CD4-positive, alpha-beta memory T cell (primary cell): ENCODE data around the gene RAB18. TPM values are rescaled to one million over a fixed set of nuclear protein-coding genes. Genes with fewer than 3 reads are reported as not detected.

ENCODE experiments used
- CTCF ChIA-PET: fragments of 350-600 bp; sonication (Branson Sonifier 250); formaldehyde crosslinking; loops from one replicate; lab custom pipeline; 2021; ENCODE audit warnings: inconsistent platforms; ENCODE audit not compliant: partially characterized antibody; lab: Charles Lee
- POLR2A ChIA-PET: fragments of 350-600 bp; sonication (Branson Sonifier 250); formaldehyde crosslinking; loops from one replicate; lab custom pipeline; 2021; ENCODE audit not compliant: partially characterized antibody; lab: Charles Lee
- DNase-seq, 5 donors: peaks; one replicate each; pipeline versions ENCODE4 v3.0.0 to v3.0.0-alpha.2; 2020 to 2022; ENCODE audit warnings: mixed read lengths in 1 of 5
- H3K27ac ChIP-seq: one replicate; pipeline ENCODE4 v1.7.0; 2013; ENCODE audit warnings: low read depth, low read length
- H3K27me3 ChIP-seq: 2 replicates; pipeline ENCODE4 v1.7.0; 2013; ENCODE audit warnings: mild to moderate bottlenecking, low read length, moderate library complexity; ENCODE audit not compliant: insufficient read depth
- H3K36me3 ChIP-seq: 2 replicates; pipeline ENCODE4 v1.7.0; 2013; ENCODE audit warnings: mild to moderate bottlenecking, low read length, moderate library complexity; ENCODE audit not compliant: insufficient read depth
- H3K4me1 ChIP-seq: 2 replicates; pipeline ENCODE4 v1.7.0; 2013; ENCODE audit warnings: mild to moderate bottlenecking, low read length, moderate library complexity; ENCODE audit not compliant: insufficient read depth
- H3K4me3 ChIP-seq, 2 donors: one replicate each; pipeline ENCODE4 v1.7.0; 2013; ENCODE audit warnings: low read length in 2 of 2, mild to moderate bottlenecking in 1 of 2
- H3K9me3 ChIP-seq, 2 donors: one replicate each; pipeline ENCODE4 v1.7.0; 2013; ENCODE audit warnings: low read length in 2 of 2, control low read depth in 1 of 2; ENCODE audit not compliant: control insufficient read depth in 1 of 2
- H3K27ac Mint-ChIP-seq, 7 donors: one replicate each; pipeline ENCODE4 v1.8.0; 2020 to 2021; ENCODE audit warnings: mixed read lengths in 7 of 7, mild to moderate bottlenecking in 6 of 7, inconsistent platforms in 3 of 7, moderate library complexity in 3 of 7
- H3K27me3 Mint-ChIP-seq, 2 donors: one replicate each; pipeline ENCODE4 v1.8.0; 2020 to 2021; ENCODE audit warnings: mixed read lengths in 2 of 2
- H3K36me3 Mint-ChIP-seq, 2 donors: one replicate each; pipeline ENCODE4 v1.8.0; 2020 to 2021; ENCODE audit warnings: mixed read lengths in 2 of 2, inconsistent platforms in 1 of 2, mild to moderate bottlenecking in 1 of 2
- H3K4me1 Mint-ChIP-seq, 4 donors: one replicate each; pipeline ENCODE4 v1.8.0; 2020 to 2021; ENCODE audit warnings: mixed read lengths in 4 of 4, mild to moderate bottlenecking in 1 of 4
- H3K4me3 Mint-ChIP-seq, 8 donors: one replicate each; pipeline ENCODE4 v1.8.0; 2020 to 2021; ENCODE audit warnings: mixed read lengths in 8 of 8, mild to moderate bottlenecking in 7 of 8, moderate library complexity in 6 of 8, inconsistent platforms in 3 of 8
- H3K9me3 Mint-ChIP-seq, 8 donors: one replicate each; pipeline ENCODE4 v1.8.0; 2020 to 2021; ENCODE audit warnings: mixed read lengths in 8 of 8, mild to moderate bottlenecking in 5 of 8, inconsistent platforms in 3 of 8, moderate library complexity in 1 of 8
- intact Hi-C: fragments of 100-400 bp; cut with micrococcal nuclease; formaldehyde crosslinking; loops from one replicate; pipeline ENCODE4 v1.15.1; 2023
- polyA plus RNA-seq, 2 donors: library from polyadenylated mRNA; unstranded; fragments of 300-500 nt; fragmentation: Illumina TruSeq; gene quantifications; one replicate each; pipeline ENCODE4 v1.2.3, GENCODE V29; 2021
- total RNA-seq, 2 experiments: library from RNA; stranded (reverse); gene quantifications; one replicate each; pipeline ENCODE4 v1.2.3, GENCODE V29; 2021

RAB18 gene
- total and polyA plus RNA-seq, 4 experiments from 2014 or later, result 83.3 to 171 (median 103) TPM

GRCh38 chr10:27530477-27530876, 26.4 kb downstream of the RAB18 start:
- ChIA-PET CTCF (interaction anchor here (0.6 kb wide), 1 partner anchor 27 kb away, joined by 3 read pairs; no protein-coding TSS in a partner anchor), POLR2A (no interaction called here)
- no peaks in the 10 kb centered on the region for H3K27me3 Mint-ChIP-seq
- intact Hi-C loops, result no loop called here
- no peak overlapping the region for H3K27ac ChIP-seq
- H3K4me3 Mint-ChIP-seq, result no peak overlapping the region
- H3K4me1 Mint-ChIP-seq, result peaks cover 27 to 55% (median 42%) of the 10 kb centered on the region in 4 donors
- H3K4me1 ChIP-seq, result peaks cover 40% of the 10 kb centered on the region
- H3K9me3 Mint-ChIP-seq, result no peaks in the 10 kb centered on the region
- H3K9me3 ChIP-seq, result no peaks in the 10 kb centered on the region
- H3K27ac Mint-ChIP-seq, result peak overlapping the region in 3 of 7 donors; percentile 32 to 85 (median 57)
- H3K36me3 ChIP-seq, result peaks cover 12% of the 10 kb centered on the region
- no peaks in the 10 kb centered on the region for H3K27me3 ChIP-seq
- no peak overlapping the region for H3K4me3 ChIP-seq
- DNase-seq, result no peak
- peaks cover 4% of the 10 kb centered on the region in 2 donors for H3K36me3 Mint-ChIP-seq

DNA sequence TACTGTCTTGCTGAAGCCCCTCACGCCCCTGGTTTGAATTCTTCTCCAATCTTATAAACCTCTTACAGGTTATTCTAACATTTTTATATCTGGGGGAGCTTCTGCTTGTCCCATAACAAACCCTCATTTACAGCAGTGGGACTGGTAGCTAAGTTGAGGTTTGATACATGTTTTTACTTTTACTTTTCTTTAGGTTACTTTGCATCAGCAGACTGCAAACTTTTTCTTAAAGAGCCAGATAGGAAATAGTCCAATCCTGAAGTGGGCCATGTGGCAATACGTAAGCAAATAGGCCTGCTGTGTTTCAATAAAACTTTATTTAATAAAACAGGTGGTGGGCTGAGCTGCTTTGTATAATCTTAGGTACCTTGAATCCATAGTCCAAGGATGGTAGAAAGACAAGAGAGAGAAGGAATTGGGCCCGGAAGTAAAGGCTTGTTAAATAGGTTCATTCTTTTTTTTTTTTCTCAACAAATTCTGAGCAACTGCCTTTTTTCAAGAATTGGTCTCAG, 27.3 kb downstream of the RAB18 start:
- intact Hi-C loops, result no loop called here
- POLR2A ChIA-PET, result no interaction called here
- H3K9me3 Mint-ChIP-seq, result no peaks in the 10 kb centered on the region

DNA sequence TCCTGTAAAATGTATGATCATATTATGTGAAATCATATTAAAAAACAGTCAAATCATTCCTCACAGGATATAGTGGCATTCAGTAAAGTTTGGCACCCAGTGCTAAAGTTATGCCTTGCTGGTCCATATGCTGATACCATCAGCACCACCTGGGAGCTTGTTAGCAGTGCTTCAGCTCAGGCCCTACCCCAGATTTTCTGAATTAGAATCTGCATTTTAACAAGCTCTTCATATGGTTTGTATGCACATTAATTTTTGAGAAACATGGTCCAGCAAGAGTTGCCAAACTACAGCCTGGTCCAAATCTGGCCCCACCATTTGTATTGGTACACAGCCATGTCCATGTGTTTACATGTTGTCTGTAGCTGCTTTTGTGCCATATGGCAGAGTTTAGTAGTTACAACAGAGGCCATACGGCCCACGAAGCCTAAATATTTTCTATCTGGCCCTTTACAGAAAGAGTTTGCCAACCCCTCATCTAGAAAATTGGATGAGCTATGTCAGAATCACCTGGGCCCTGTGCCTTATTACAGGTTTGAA, 30.1 kb downstream of the RAB18 start:
- Mint-ChIP-seq H3K27ac (peak overlapping the region in 1 of 7 donors; percentile 23), H3K36me3 (peaks cover 16 to 17% of the 10 kb centered on the region in 2 donors), H3K4me3 (no peak overlapping the region), H3K27me3 (no peaks in the 10 kb centered on the region), H3K4me1 (peaks cover 16 to 35% (median 26%) of the 10 kb centered on the region in 4 donors), H3K9me3 (no peaks in the 10 kb centered on the region)
- peaks cover 28% of the 10 kb centered on the region for H3K36me3 ChIP-seq
- POLR2A ChIA-PET, result interaction anchor here (0.6 kb wide), 1 partner anchor 43 kb away, joined by 3 read pairs; no protein-coding TSS in a partner anchor
- no peak overlapping the region for H3K4me3 ChIP-seq
- no peak for DNase-seq
- H3K9me3 ChIP-seq, result no peaks in the 10 kb centered on the region
- no peak overlapping the region for H3K27ac ChIP-seq
- H3K4me1 ChIP-seq, result peaks cover 26% of the 10 kb centered on the region
- CTCF ChIA-PET, result interaction anchor here (1.0 to 1.5 kb wide), 2 partner anchors 30 to 88 kb away, joined by 3 to 4 read pairs; partner anchors contain the start of gene RAB18
- intact Hi-C loops, result no loop called here
- H3K27me3 ChIP-seq, result no peaks in the 10 kb centered on the region

More for the DNA sequence above, 27.3 kb downstream of the RAB18 start:
- no peak overlapping the region for H3K4me3 ChIP-seq
- H3K9me3 ChIP-seq, result no peaks in the 10 kb centered on the region
- peaks cover 4% of the 10 kb centered on the region in 2 donors for H3K36me3 Mint-ChIP-seq
- peaks cover 22 to 48% (median 37%) of the 10 kb centered on the region in 4 donors for H3K4me1 Mint-ChIP-seq
- H3K27me3 ChIP-seq, result no peaks in the 10 kb centered on the region
- no peak overlapping the region for H3K27ac ChIP-seq
- peaks cover 12% of the 10 kb centered on the region for H3K36me3 ChIP-seq
- peak in 1 of 5 donors; percentile 6 for DNase-seq
- H3K4me1 ChIP-seq, result peaks cover 31% of the 10 kb centered on the region
- no peaks in the 10 kb centered on the region for H3K27me3 Mint-ChIP-seq
- peak overlapping the region; percentile 7 to 88 (median 58) for H3K27ac Mint-ChIP-seq
- peak overlapping the region in 5 of 8 donors; percentile 9 to 66 (median 43) for H3K4me3 Mint-ChIP-seq
- CTCF ChIA-PET, result no interaction called here

DNA sequence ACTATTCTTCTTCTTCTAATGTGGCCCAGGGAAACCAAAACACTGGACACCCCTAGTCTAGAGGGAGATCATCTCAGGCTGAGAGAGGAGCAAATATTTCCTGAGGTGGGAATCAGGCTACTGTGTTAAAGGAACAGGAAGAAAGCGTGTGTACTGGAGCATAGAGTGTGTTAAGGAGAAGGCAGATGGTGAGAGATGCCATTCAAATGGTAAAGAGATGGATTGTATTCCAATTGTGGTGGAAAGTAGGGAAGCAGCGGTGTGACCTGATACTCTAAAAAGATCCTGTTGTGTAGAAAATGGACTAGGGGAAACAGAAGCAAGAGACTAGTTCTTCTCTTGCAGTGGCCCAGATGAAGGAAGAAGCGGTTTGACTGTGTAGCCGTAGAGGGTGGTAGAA, 31.2 kb downstream of the RAB18 start:
- no peak overlapping the region for H3K4me3 ChIP-seq
- no peaks in the 10 kb centered on the region for H3K9me3 Mint-ChIP-seq
- H3K27me3 ChIP-seq, result no peaks in the 10 kb centered on the region
- H3K4me1 ChIP-seq, result peaks cover 15% of the 10 kb centered on the region
- H3K36me3 ChIP-seq, result peaks cover 28% of the 10 kb centered on the region
- intact Hi-C loops, result no loop called here
- CTCF ChIA-PET, result interaction anchor here (1.0 kb wide), 1 partner anchor 89 kb away, joined by 3 read pairs; no protein-coding TSS in a partner anchor
- peaks cover 12 to 35% (median 20%) of the 10 kb centered on the region in 4 donors for H3K4me1 Mint-ChIP-seq
- peaks cover 17 to 21% of the 10 kb centered on the region in 2 donors for H3K36me3 Mint-ChIP-seq
- no peak overlapping the region for H3K27ac ChIP-seq
- POLR2A ChIA-PET, result interaction anchor here (0.6 kb wide), 1 partner anchor 32 kb away, joined by 3 read pairs; no protein-coding TSS in a partner anchor
- no peak for DNase-seq
- H3K4me3 Mint-ChIP-seq, result no peak overlapping the region
- H3K9me3 ChIP-seq, result no peaks in the 10 kb centered on the region
- H3K27ac Mint-ChIP-seq, result no peak overlapping the region
- no peaks in the 10 kb centered on the region for H3K27me3 Mint-ChIP-seq

- Mint-ChIP-seq H3K4me3 (no peak overlapping the region), H3K4me1 (peaks cover 14 to 37% (median 23%) of the 10 kb centered on the region in 4 donors), H3K9me3 (no peaks in the 10 kb centered on the region), H3K36me3 (peaks cover 14 to 26% of the 10 kb centered on the region in 2 donors), H3K27me3 (no peaks in the 10 kb centered on the region), H3K27ac (no peak overlapping the region)
- Histone ChIP-seq H3K36me3 (peaks cover 28% of the 10 kb centered on the region), H3K4me3 (no peak overlapping the region), H3K4me1 (peaks cover 21% of the 10 kb centered on the region), H3K9me3 (no peaks in the 10 kb centered on the region), H3K27ac (no peak overlapping the region), H3K27me3 (no peaks in the 10 kb centered on the region)
- POLR2A ChIA-PET, result interaction anchor here (2.8 kb wide), 1 partner anchor 32 kb away, joined by 8 read pairs; the partner anchor contains the start of gene RAB18
- CTCF ChIA-PET, result no interaction called here
- intact Hi-C loops, result no loop called here
- DNase-seq, result no peak
Measured at GRCh38 chr10:27536437-27536836, 32.3 kb downstream of the RAB18 start.

DNA sequence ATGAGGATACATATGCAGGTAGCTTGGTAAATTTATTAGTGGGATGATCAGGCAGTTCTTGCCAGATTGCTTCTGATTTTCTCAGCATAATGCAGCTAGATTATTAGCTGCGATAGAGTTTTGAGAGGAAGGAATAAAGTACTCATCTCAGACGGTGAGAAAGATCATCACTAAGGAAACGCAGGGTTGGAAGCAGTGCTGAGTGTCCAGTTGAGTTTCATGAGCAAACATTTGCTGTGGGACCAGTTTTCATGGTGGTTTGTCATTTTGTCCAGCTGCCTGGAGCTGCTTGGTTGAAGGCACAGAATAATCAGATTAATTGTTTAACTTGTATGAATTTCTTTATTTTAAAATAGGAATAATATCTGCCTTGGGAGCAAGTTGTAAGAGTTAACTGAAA, 33.1 kb downstream of the RAB18 start:
- POLR2A ChIA-PET, result interaction anchor here (0.6 to 2.8 kb wide), 2 partner anchors 20 to 33 kb away, joined by 3 to 8 read pairs; partner anchors contain the start of gene RAB18
- no peak overlapping the region for H3K27ac ChIP-seq
- DNase-seq, result no peak
- H3K4me1 ChIP-seq, result peaks cover 28% of the 10 kb centered on the region
- H3K36me3 ChIP-seq, result peaks cover 28% of the 10 kb centered on the region
- Mint-ChIP-seq H3K36me3 (peaks cover 12 to 30% of the 10 kb centered on the region in 2 donors), H3K27ac (no peak overlapping the region), H3K27me3 (no peaks in the 10 kb centered on the region), H3K4me3 (no peak overlapping the region), H3K4me1 (peaks cover 20 to 39% (median 26%) of the 10 kb centered on the region in 4 donors), H3K9me3 (no peaks in the 10 kb centered on the region)
- intact Hi-C loops, result no loop called here
- H3K9me3 ChIP-seq, result no peaks in the 10 kb centered on the region
- no peaks in the 10 kb centered on the region for H3K27me3 ChIP-seq
- no peak overlapping the region for H3K4me3 ChIP-seq
- CTCF ChIA-PET, result no interaction called here

DNA sequence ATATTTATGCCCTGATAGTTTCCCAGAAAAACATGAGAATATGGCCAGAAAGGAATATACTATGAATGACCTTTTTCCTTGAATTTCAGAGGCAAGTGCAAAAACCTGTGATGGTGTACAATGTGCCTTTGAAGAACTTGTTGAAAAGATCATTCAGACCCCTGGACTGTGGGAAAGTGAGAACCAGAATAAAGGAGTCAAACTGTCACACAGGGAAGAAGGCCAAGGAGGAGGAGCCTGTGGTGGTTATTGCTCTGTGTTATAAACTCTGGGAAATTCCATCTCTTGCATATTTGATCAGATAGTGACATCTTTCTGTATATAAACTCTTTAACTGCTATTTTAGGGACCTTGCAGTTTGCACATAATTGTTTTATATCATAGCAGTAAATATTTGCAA, 33.7 kb downstream of the RAB18 start:
- CTCF ChIA-PET, result no interaction called here
- peaks cover 20 to 45% (median 31%) of the 10 kb centered on the region in 4 donors for H3K4me1 Mint-ChIP-seq
- Histone ChIP-seq H3K4me3 (no peak overlapping the region), H3K9me3 (no peaks in the 10 kb centered on the region), H3K36me3 (peaks cover 28% of the 10 kb centered on the region), H3K27ac (no peak overlapping the region), H3K27me3 (no peaks in the 10 kb centered on the region), H3K4me1 (peaks cover 34% of the 10 kb centered on the region)
- H3K27ac Mint-ChIP-seq, result peak overlapping the region in 5 of 7 donors; percentile 48 to 67 (median 57)
- H3K36me3 Mint-ChIP-seq, result peaks cover 13 to 30% of the 10 kb centered on the region in 2 donors
- no peaks in the 10 kb centered on the region for H3K9me3 Mint-ChIP-seq
- intact Hi-C loops, result no loop called here
- no peak for DNase-seq
- POLR2A ChIA-PET, result interaction anchor here (0.6 to 2.8 kb wide), 2 partner anchors 20 to 34 kb away, joined by 3 to 8 read pairs; partner anchors contain the start of gene RAB18
- no peaks in the 10 kb centered on the region for H3K27me3 Mint-ChIP-seq
- no peak overlapping the region for H3K4me3 Mint-ChIP-seq
